GM18867 (cell line): Measurements from ENCODE around the gene MRPL58.
"Not testable (repeated sequence)": the region's sequence is repeated elsewhere in the genome, so short reads cannot be mapped to it uniquely, and the experiment has no call there.

Source experiments
- ATAC-seq: cut with Tn5 transposase; IDR thresholded peaks from one replicate; pipeline ENCODE4 v1.9.1; 2021; ENCODE audit warnings: mild to moderate bottlenecking, moderate library complexity; ENCODE audit not compliant: unreplicated experiment

Gene MRPL58

GRCh38 chr17:75012346-75013091 is at the start of gene MRPL58:
MRPL58 (plus strand) TSS chr17:75012670; CDS start chr17:75012687, 17 bp downstream.
- peak; percentile 89 for ATAC-seq

GRCh38 chr17:74963656-74964055 is 48.8 kb upstream of the MRPL58 start:
- no peak for ATAC-seq

DNA sequence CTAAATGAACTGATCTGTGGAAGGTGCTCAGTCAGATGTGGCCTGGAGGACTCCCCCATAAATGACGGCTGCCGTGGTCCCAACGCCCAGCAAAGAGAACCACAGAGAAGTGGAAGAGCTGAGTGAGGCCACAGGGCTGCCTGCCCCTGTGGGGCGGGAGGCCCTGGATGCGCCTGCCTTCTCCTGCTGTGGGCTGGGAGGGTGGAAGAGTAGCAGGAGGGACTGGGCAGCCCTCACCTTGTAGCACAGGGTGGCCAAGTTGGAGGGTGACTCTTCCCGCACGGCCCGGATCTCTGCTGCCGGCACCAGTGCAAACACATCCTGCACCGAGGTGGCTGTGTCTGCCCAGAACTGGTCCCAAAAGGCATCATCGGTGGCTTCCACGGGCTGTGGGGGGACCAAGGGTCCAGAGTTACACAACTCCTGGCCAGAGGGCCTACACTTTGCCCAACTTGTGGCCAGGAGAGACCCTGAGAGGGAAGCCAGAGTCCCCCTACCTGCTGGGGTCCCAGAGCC is 48.2 kb upstream of the MRPL58 start:
- no peak for ATAC-seq

- no peak for ATAC-seq
These were observed 47.4 kb upstream of the MRPL58 start for GRCh38 chr17:74964988-74965622.

DNA sequence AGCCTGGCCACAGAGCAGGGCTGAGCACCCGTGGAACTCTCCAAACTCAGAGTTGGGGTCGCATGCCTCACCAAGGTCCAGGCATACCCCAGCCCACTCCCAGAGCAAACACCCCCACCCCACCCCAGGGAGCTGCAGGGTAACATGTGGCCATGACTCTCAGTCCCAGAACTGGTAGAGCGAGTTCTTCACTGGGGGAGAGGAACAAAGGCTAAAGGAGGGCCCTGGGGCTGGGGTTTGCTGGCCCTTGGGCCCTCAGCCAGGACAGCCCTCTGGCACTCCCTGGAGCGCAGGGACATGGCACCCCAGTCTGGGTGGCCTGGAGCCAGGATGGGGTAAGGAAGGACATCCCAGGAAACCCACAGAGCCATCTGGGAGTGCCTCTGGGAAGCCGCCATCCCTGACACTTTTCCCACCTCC is 44.1 kb upstream of the MRPL58 start:
- ATAC-seq, result no peak

DNA sequence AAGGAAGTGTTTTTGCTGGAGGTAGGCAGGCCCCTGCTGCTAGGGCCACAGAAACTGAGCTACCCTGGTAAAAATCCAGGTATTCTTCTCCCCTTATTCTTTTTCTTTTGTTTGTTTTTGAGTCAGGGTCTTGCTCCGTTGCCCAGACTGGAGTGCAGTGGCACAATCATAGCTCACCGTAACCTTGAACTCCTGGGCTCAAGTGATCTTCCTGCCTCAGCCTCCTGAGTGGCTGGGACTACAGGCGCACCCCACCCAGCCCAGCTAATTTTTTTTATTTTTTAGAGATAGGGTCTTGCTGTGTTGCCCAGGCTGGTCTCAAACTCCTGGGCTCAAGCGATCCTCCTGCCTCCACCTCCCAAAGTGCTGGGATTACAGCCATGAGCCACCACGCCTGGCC is 43.0 kb upstream of the MRPL58 start:
- not testable (repeated sequence) for ATAC-seq

DNA sequence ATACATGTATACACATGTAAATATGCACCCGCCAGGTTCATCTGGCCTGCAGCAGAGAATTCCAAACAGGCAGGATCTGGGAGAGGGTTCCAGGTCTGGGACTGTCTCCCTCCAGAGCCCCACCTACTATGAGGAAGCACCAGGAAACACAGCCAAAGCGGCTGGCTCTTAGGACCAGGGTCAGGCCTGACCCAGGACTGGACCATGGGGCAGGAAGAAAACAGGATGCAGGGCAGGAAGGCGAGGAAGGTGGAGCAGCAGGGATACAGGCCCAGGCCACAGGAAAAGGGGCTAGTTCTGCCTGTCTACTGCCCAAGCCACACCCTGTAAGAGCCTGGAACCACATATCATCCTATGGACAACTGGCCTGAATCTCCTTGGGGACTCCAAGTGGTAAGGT is 42.1 kb upstream of the MRPL58 start:
- ATAC-seq, result no peak

DNA sequence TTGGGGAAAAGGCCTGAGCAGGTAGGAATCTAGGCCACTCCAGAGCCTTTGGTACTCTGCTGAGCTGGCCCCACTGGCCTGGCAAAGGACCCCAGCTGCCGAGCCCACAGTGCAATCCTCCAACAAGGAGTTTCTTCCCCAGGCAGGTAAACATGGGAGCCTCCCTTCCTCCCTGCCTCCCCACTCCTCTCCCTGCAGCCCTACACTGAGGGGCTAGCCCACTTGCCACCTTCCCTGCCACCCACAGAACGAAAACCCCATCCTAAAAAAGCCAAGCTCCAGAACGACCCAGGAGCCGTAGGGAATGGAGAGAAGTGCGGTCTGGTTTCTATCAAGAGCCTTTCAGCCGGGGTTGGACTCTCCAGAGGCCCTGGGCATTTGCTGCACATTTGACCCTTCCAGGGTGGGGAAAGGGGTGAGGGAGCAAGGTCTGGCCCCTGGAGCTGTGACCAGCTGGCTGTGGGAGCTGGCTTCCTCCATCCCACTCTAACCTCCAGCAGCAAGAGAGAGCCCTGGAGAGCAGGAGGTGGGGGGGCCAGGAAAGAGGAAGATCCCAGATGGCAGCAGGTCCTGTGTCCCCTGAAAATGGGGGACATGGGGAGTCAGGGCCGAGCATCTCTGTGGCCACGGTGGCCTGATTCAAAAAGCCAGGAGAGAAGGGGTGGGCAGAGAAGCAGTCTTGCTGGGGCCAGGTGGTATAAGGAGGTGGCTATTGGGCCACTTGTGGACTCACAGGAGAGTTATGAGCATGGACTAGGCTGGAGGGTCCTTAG is 41.2 kb upstream of the MRPL58 start:
- no peak for ATAC-seq

- no peak for ATAC-seq
These were observed 40.7 kb upstream of the MRPL58 start for GRCh38 chr17:74971842-74972106.

- ATAC-seq, result no peak
These were observed 40.1 kb upstream of the MRPL58 start, which contains the start of gene HID1 for GRCh38 chr17:74972107-74972972. HID1 (minus strand) TSS chr17:74972759; CDS start chr17:74972656, 103 bp downstream.

DNA sequence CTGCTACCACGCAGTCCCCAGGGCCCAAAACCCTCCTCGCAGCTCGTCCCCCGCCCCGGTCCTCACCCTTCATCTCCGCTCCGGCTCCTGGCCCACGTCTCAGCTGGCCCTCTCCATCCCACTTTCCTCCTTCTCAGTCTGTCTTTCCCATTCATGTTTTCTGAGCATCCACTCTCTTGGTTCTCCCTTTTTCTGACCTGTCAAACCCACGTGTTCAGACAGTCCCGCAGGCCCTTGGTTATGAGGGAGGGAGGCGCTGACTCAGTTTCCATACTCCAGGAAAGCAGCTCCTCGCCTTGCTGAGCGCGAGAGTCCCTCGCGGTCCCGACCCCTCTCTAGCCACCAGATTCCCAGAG is 39.5 kb upstream of the MRPL58 start:
- ATAC-seq, result no peak

DNA sequence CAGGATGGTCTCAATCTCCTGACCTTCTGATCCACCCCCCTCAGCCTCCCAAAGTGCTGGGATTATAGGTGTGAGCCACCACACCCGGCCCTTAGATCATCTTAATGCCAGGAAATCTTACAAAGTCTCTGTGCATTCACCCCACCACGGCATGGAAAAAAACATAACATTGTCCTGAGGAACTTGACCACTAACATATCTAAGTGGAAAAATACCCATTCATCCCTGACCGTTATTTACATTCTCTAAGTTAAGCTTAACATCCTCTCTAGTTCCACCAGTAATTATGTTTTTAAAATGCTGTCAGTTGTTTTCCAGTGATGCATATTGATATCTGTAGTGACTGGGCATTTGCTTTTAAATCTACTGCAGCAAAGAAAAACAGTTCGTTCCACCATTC is 36.5 kb upstream of the MRPL58 start:
- ATAC-seq, result no peak

DNA sequence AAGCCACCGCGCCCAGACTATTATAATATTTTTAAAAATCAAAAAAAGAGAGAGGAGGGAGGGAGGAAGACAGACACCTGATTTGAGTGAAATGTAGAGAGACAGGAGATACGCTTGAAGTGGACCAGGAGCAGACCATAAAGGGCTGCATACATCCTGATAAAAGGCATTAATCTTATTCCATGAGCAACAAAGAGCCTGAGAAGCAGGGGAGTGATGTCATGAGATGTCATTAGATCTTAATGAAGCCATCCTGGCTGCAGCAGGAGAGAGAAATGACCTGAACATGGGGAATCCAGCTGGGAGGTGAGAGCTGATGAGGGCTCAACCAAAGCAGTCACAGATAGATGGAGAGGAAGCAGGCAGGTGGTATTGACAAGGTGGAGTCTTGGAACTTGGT is 34.7 kb upstream of the MRPL58 start:
- ATAC-seq, result no peak

- no peak for ATAC-seq
These were observed 34.2 kb upstream of the MRPL58 start for GRCh38 chr17:74978240-74978639.

DNA sequence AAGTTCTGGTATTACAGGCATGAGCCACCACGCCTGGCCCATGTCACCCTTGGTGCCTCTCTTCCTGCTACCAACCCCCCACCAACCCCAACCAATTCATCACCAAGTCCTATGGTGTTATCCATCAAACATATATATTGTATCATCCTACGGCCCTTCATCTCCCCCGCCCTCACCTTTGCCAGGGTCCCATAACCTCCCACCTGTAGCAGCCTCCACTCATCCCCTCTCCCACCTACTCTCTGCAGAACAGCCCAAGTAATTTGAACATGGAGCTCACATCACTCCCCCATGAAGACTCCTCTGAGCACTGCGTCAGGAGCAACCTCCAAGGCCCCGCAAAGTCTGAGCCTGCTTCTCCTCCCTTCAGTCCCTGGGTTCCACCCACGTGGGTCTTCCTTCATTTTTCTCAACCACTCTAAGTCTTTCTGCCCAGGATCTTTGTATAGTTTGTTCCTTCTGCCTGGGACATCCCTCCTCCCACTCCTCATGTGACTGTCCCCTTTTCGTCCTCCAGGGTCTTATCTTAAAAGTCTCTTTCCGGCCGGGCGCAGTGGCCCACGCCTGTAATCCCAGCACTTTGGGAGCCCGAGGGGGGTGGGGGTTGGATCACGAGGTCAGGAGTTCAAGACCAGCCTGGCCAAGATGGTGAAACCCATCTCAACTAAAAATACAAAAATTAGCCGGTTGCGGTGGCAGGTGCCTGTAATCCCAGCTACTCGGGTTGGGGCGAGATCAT is 32.9 kb upstream of the MRPL58 start:
- ATAC-seq, result no peak

DNA sequence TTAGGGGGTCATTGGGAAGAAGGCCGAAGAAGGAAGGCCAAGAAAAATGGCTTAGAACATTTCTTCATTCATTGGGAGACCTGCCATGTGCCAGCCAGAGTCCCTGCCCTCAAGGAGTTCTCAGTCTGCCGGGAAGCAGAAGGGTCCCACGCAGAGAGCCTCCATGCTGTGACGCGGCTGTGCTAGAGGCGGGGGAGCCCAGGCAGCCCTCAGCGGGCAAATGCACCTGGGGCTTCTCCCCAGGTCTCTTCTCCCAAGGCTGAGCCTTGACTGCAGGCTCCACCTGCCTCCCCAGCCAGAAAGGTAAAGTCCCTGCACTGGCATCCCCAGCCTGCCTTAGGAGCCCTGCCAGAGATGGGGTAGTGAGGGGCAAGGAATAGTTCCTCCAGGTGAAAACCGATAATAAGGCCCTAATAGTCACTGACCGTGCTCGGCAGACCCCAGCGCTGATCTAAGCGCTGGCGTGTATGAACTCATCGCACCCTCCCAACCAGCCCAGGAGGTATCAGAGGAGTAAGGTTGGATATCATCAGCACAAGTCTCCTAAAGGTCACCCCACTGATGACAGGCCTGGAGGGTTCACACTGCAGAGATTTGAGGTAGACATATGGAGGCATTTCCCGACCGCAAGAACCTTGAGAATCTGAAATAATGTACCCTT is 31.0 kb upstream of the MRPL58 start:
- no peak for ATAC-seq

- no peak for ATAC-seq
These were observed 30.3 kb upstream of the MRPL58 start for GRCh38 chr17:74981979-74982662.

DNA sequence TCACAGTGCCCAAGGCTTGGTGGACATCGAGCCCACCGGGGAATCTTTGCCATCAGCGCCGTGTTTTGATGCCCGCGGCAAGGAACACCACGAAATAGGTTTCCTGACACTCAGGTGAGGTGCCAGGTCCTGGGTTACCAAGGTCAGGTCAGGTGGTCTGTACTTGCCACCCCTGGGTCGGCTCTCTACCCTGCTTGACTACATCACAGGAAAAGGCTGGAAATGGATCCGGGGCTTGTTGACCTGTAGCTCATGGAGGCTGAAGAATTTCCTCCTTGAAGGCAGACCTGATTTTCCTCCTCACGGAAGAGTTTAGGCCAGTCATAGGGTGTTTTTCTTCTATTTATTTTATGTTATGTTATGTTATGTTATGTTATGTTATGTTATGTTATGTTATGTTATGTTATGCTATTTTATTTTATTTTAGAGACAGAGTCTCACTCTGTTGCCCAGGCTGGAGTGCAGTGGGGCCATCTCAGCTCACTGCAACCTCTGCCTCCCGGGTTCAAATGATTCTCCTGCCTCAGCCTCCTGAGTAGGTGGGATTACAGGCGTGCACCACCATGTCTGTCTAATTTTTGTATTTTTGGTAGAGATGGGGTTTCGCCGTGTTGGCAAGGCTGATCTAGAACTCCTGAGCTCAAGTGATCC is 29.7 kb upstream of the MRPL58 start:
- not testable (repeated sequence) for ATAC-seq

DNA sequence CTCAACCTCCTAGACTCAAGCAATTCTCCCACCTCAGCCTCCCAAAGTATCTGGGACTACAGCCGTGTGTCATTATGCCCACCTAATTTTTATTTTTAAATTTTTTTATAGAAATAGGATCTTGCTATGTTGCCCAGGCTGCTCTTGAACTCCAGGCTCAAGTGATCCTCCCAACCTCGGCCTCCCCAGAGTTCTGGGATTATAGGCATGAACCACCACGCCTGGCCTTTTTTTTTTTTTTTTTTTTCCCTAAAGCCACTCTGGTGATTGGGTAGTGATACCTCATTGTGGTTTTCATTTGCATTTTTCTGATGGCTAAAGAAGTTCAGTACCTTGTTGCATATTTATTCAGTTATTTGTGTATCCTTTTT is 26.3 kb upstream of the MRPL58 start:
- ATAC-seq, result no peak
